ENCODE results near the gene SLC6A8. TPM values are rescaled to one million over a fixed set of nuclear protein-coding genes. Genes with fewer than 3 reads are reported as not detected.
A peak's percentile ranks its signal among the peaks of the same experiment; 100 is the strongest.

The SLC6A8 gene
- total RNA-seq, 2 donors from 2014 or later: 71.3 to 76.6 TPM

- Histone ChIP-seq H3K4me3 (no peak overlapping the region), H3K4me1 (peaks cover 0 to 6% of the 10 kb centered on the region in 2 donors), H3K9me3 (no peaks in the 10 kb centered on the region), H3K27ac (no peak overlapping the region), H3K27me3 (no peaks in the 10 kb centered on the region), H3K36me3 (no peaks in the 10 kb centered on the region)
- TF ChIP-seq CTCF (IDR thresholded peaks at IDR 0.05): no peak
- DNase-seq (ENCODE audit: low spot score): no peak
Observed at GRCh38 chrX:153686711-153687110, 1.0 kb upstream of the SLC6A8 start.

- Histone ChIP-seq H3K27ac (no peak overlapping the region), H3K27me3 (no peaks in the 10 kb centered on the region), H3K4me1 (peaks cover 0 to 6% of the 10 kb centered on the region in 2 donors), H3K4me3 (no peak overlapping the region), H3K9me3 (no peaks in the 10 kb centered on the region), H3K36me3 (no peaks in the 10 kb centered on the region)
- TF ChIP-seq CTCF (IDR thresholded peaks at IDR 0.05): no peak
- no peak for DNase-seq (ENCODE audit: low spot score)
Observed at GRCh38 chrX:153688071-153688470, 345 bp downstream of the SLC6A8 start.

GRCh38 chrX:153688506-153688905 is 780 bp downstream of the SLC6A8 start:
- no peaks in the 10 kb centered on the region for H3K36me3 ChIP-seq
- H3K4me1 ChIP-seq: peaks cover 0 to 6% of the 10 kb centered on the region in 2 donors
- TF ChIP-seq CTCF (IDR thresholded peaks at IDR 0.05): no peak
- H3K27ac ChIP-seq: peak overlapping the region; percentile 72 to 88
- no peak for DNase-seq (ENCODE audit: low spot score)
- no peaks in the 10 kb centered on the region for H3K9me3 ChIP-seq
- H3K27me3 ChIP-seq: no peaks in the 10 kb centered on the region
- H3K4me3 ChIP-seq: peak overlapping the region; percentile 45 to 55

GRCh38 chrX:153688911-153689590 is 1.3 kb downstream of the SLC6A8 start:
- TF ChIP-seq CTCF (IDR thresholded peaks at IDR 0.05): no peak
- H3K9me3 ChIP-seq: no peaks in the 10 kb centered on the region
- H3K36me3 ChIP-seq: peaks cover 5% of the 10 kb centered on the region
- peak overlapping the region; percentile 72 to 88 for H3K27ac ChIP-seq
- H3K27me3 ChIP-seq: no peaks in the 10 kb centered on the region
- no peak for DNase-seq (ENCODE audit: low spot score)
- H3K4me1 ChIP-seq: peaks cover 0 to 6% of the 10 kb centered on the region in 2 donors
- peak overlapping the region; percentile 45 to 55 for H3K4me3 ChIP-seq

GRCh38 chrX:153689654-153690465 is 2.1 kb downstream of the SLC6A8 start:
- no peaks in the 10 kb centered on the region for H3K27me3 ChIP-seq
- peaks cover 10% of the 10 kb centered on the region for H3K36me3 ChIP-seq
- no peak for TF ChIP-seq CTCF (IDR thresholded peaks at IDR 0.05)
- peaks cover 0 to 6% of the 10 kb centered on the region in 2 donors for H3K4me1 ChIP-seq
- no peak for DNase-seq (ENCODE audit: low spot score)
- H3K4me3 ChIP-seq: peak overlapping the region; percentile 45 to 55
- no peaks in the 10 kb centered on the region for H3K9me3 ChIP-seq
- H3K27ac ChIP-seq: peak overlapping the region; percentile 72 to 88

All from right atrium auricular region (tissue), 2 donors.